Thyroid gland (tissue), 4 donors: ENCODE data around the gene TACO1.

Experiments used
- CTCF ChIP-seq, 6 experiments: fragments of 200-600 bp in 3 of 6; fragments of 450-650 bp in 3 of 6; sonication (generic) in 3 of 6; IDR thresholded peaks; one replicate each; pipeline ENCODE4 v1.5.1; 2016 to 2019; ENCODE audit warnings: antibody characterized with exemption in 6 of 6, mild to moderate bottlenecking in 2 of 6, inconsistent platforms in 1 of 6, moderate library complexity in 1 of 6
- POLR2A ChIP-seq, 2 donors: fragments of 450-650 bp; IDR thresholded peaks; one replicate each; pipeline ENCODE4 v1.6.1; 2017; ENCODE audit warnings: antibody characterized with exemption in 2 of 2, mild to moderate bottlenecking in 2 of 2, moderate library complexity in 1 of 2

- TF ChIP-seq CTCF (IDR thresholded peaks at IDR 0.05), result no peak
- no peak for TF ChIP-seq POLR2A (IDR thresholded peaks at IDR 0.05)
Measured at GRCh38 chr17:63647065-63647725, 46.5 kb downstream of the TACO1 start.
